ENCODE measurements around the gene STX1A.
"Not testable (repeated sequence)": the region's sequence is repeated elsewhere in the genome, so short reads cannot be mapped to it uniquely, and the experiment has no call there.

Gene STX1A

DNA sequence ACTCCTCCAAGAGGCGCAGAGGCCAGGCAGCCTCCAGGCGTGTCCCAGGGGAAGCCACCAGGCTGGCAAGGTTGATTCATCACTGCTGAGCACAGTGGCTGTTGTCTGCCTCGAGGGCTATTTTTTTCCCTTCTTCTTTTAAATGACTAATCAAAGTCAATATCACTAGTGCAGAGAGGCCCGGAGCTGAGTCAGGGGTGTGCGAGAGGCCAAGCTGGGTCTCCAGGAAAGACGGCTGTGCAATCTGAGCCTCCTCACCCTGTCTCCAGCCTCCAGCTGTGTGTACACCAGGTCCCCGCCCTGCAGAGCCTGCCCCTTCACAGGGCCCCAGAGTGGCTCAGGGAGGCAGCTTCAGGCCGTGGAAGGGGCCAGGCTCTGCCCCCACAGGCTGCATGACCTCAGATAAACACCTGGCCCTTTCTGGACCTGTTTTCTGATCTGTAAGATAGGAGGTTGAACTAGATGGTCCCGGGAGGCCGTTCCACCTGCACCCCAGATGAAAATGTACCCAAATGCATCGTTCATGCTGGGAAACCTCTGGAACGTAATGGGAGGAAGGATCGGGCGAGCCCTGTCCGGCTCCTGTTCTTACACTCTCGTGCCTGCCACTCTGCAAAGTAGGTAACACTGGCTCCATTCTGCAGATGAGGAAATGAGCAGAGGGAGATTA, 3.7 kb downstream of the STX1A start (continued):
- TF ChIP-seq KLF16 (tag by site-specific recombination; IDR thresholded peaks at IDR 0.05) (no peak), WT1 (tag by site-specific recombination; IDR thresholded peaks at IDR 0.05) (peak; percentile 59; the same call in 1 of the 2 replicates), ZNF785 (tag by site-specific recombination; IDR thresholded peaks at IDR 0.05) (no peak), IKZF3 (tag by site-specific recombination; IDR thresholded peaks at IDR 0.05) (0 out of 2 replicates have a peak, but pooled peaks have one; percentile 66)
- TF ChIP-seq, protein P1, sequence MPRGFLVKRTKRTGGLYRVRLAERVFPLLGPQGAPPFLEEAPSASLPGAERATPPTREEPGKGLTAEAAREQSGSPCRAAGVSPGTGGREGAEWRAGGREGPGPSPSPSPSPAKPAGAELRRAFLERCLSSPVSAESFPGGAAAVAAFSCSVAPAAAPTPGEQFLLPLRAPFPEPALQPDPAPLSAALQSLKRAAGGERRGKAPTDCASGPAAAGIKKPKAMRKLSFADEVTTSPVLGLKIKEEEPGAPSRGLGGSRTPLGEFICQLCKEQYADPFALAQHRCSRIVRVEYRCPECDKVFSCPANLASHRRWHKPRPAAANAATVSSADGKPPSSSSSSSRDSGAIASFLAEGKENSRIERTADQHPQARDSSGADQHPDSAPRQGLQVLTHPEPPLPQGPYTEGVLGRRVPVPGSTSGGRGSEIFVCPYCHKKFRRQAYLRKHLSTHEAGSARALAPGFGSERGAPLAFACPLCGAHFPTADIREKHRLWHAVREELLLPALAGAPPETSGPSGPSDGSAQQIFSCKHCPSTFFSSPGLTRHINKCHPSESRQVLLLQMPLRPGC (tag by site-specific recombination; IDR thresholded peaks at IDR 0.05): peak; percentile 57
- TF ChIP-seq, protein P2, sequence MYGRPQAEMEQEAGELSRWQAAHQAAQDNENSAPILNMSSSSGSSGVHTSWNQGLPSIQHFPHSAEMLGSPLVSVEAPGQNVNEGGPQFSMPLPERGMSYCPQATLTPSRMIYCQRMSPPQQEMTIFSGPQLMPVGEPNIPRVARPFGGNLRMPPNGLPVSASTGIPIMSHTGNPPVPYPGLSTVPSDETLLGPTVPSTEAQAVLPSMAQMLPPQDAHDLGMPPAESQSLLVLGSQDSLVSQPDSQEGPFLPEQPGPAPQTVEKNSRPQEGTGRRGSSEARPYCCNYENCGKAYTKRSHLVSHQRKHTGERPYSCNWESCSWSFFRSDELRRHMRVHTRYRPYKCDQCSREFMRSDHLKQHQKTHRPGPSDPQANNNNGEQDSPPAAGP (tag by site-specific recombination; IDR thresholded peaks at IDR 0.05): peak; percentile 81
- TF ChIP-seq, protein P3, sequence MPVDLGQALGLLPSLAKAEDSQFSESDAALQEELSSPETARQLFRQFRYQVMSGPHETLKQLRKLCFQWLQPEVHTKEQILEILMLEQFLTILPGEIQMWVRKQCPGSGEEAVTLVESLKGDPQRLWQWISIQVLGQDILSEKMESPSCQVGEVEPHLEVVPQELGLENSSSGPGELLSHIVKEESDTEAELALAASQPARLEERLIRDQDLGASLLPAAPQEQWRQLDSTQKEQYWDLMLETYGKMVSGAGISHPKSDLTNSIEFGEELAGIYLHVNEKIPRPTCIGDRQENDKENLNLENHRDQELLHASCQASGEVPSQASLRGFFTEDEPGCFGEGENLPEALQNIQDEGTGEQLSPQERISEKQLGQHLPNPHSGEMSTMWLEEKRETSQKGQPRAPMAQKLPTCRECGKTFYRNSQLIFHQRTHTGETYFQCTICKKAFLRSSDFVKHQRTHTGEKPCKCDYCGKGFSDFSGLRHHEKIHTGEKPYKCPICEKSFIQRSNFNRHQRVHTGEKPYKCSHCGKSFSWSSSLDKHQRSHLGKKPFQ (tag by site-specific recombination; IDR thresholded peaks at IDR 0.05): no peak
- TF ChIP-seq, protein P4, sequence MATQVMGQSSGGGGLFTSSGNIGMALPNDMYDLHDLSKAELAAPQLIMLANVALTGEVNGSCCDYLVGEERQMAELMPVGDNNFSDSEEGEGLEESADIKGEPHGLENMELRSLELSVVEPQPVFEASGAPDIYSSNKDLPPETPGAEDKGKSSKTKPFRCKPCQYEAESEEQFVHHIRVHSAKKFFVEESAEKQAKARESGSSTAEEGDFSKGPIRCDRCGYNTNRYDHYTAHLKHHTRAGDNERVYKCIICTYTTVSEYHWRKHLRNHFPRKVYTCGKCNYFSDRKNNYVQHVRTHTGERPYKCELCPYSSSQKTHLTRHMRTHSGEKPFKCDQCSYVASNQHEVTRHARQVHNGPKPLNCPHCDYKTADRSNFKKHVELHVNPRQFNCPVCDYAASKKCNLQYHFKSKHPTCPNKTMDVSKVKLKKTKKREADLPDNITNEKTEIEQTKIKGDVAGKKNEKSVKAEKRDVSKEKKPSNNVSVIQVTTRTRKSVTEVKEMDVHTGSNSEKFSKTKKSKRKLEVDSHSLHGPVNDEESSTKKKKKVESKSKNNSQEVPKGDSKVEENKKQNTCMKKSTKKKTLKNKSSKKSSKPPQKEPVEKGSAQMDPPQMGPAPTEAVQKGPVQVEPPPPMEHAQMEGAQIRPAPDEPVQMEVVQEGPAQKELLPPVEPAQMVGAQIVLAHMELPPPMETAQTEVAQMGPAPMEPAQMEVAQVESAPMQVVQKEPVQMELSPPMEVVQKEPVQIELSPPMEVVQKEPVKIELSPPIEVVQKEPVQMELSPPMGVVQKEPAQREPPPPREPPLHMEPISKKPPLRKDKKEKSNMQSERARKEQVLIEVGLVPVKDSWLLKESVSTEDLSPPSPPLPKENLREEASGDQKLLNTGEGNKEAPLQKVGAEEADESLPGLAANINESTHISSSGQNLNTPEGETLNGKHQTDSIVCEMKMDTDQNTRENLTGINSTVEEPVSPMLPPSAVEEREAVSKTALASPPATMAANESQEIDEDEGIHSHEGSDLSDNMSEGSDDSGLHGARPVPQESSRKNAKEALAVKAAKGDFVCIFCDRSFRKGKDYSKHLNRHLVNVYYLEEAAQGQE (tag by site-specific recombination; IDR thresholded peaks at IDR 0.05): no peak

DNA sequence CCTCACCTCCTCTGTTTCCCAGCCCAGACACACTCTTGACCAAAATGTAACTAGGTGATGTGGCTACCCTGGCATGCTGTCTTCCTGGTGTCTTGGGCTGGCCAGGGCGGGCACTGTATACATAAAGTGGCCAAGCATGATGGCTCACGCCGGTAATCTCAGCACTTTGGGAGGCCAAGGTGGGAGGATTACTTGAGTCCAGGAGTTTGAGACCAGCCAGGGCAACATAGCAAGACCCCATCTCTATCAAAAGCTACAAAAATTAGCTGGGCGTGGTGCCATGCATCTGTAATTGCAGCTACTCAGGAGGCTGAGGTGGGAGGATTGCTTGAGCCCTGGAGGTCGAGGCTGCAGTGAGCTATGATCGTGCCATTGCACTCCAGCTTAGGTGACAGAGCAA, 6.2 kb downstream of the STX1A start:
- H3K36me3 ChIP-seq (ENCODE audit: control insufficient read depth in 2 of 2, insufficient read depth in 1 of 2, low read length in 2 of 2); POLR2A ChIA-PET; H3K27ac ChIP-seq (ENCODE audit: extremely low read depth, low read depth, low read length); H3K4me3 ChIP-seq (ENCODE audit: low read depth, low read length); H3K9me3 ChIP-seq (ENCODE audit: control insufficient read depth, insufficient read depth, low read depth, low read length): not testable (repeated sequence)
- peak; percentile 78 for TF ChIP-seq ZNF121 (tag by site-specific recombination; IDR thresholded peaks at IDR 0.05)
- peaks cover 16% of the 10 kb centered on the region for H3K4me1 ChIP-seq (ENCODE audit: control insufficient read depth, insufficient read depth, low read length)
- CTCF ChIA-PET: interaction anchor here (0.8 to 3.5 kb wide), 2 partner anchors 106 to 347 kb away, joined by 3 to 17 read pairs; no protein-coding TSS in a partner anchor

DNA sequence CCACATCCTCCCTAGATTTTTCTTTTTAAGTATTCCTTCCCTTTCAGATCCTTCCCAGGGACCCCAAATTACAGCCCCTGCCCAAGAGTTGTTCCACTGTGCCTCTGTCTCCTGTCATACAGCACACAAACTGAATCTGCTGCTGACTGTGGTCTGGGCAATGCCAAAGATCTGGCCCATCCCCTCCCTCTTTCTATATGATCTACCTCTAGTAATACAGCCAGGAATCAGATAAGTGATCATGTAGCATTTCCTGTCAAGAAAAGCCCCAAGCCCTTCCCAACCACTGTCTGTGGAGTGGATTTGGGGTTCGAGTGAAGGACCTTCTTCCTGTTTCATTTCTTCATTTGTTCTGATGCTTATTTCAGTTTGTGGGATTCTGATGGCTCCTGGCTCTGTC, 6.7 kb downstream of the STX1A start:
- ChIA-PET CTCF (no interaction called here), POLR2A (no interaction called here)
- TF ChIP-seq ZNF146 (tag by site-specific recombination; IDR thresholded peaks at IDR 0.05) (no peak), ZNF140 (tag by site-specific recombination; IDR thresholded peaks at IDR 0.05) (no peak), ZNF776 (tag by site-specific recombination; IDR thresholded peaks at IDR 0.05; ENCODE audit: borderline replicate concordance) (no peak), GLIS1 (tag by site-specific recombination; IDR thresholded peaks at IDR 0.05) (no peak), ZBTB8A (tag by site-specific recombination; IDR thresholded peaks at IDR 0.05) (no peak)
- Histone ChIP-seq H3K36me3 (ENCODE audit: control insufficient read depth in 2 of 2, insufficient read depth in 1 of 2, low read length in 2 of 2) (no peaks in the 10 kb centered on the region; a peak in 1 of 3 replicates), H3K27ac (ENCODE audit: extremely low read depth, low read depth, low read length) (no peak overlapping the region), H3K4me3 (ENCODE audit: low read depth, low read length) (no peak overlapping the region), H3K4me1 (ENCODE audit: control insufficient read depth, insufficient read depth, low read length) (peaks cover 10% of the 10 kb centered on the region), H3K9me3 (ENCODE audit: control insufficient read depth, insufficient read depth, low read depth, low read length) (no peaks in the 10 kb centered on the region)

Measured in HEK293 (cell line).